DOHH2 (cell line): ENCODE results near the gene PIM1.

ENCODE experiments used
- EZH2phosphoT487 ChIP-seq: fragments of 200-600 bp; sonication (generic); IDR thresholded peaks from 2 replicates; pipeline ENCODE4 v1.6.1; 2017; ENCODE audit warnings: borderline replicate concordance, mild to moderate bottlenecking, antibody characterized with exemption, low read length, moderate library complexity, mixed read lengths
- TF ChIP-seq, protein P1 (sequence below): fragments of 200-600 bp; sonication (generic); IDR thresholded peaks from one replicate; pipeline ENCODE4 v1.5.1; 2014; ENCODE audit warnings: antibody characterized with exemption, mild to moderate bottlenecking, low read depth, low read length; ENCODE audit not compliant: poor library complexity, severe bottlenecking

DNA sequence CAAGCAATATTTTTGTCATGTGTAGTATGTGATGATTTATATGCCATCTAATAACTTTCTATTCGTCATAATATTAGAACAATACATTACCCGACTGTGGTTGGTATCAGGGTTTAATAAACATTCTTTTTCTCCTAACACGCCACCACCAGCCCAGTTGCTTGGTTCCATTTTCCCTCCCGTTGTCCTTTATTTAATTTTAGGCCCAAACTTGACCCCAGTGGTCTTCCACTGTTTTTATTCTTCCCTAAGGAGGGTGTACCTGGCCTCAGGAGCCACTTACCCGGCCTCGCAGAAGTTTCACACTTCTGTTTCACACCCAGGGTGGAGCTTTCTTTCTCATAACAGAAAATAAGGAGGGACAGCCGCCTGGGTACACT lies 33.1 kb upstream of the PIM1 start:
- TF ChIP-seq, protein P1, sequence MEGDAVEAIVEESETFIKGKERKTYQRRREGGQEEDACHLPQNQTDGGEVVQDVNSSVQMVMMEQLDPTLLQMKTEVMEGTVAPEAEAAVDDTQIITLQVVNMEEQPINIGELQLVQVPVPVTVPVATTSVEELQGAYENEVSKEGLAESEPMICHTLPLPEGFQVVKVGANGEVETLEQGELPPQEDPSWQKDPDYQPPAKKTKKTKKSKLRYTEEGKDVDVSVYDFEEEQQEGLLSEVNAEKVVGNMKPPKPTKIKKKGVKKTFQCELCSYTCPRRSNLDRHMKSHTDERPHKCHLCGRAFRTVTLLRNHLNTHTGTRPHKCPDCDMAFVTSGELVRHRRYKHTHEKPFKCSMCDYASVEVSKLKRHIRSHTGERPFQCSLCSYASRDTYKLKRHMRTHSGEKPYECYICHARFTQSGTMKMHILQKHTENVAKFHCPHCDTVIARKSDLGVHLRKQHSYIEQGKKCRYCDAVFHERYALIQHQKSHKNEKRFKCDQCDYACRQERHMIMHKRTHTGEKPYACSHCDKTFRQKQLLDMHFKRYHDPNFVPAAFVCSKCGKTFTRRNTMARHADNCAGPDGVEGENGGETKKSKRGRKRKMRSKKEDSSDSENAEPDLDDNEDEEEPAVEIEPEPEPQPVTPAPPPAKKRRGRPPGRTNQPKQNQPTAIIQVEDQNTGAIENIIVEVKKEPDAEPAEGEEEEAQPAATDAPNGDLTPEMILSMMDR, result no peak
- no peak for TF ChIP-seq EZH2phosphoT487
